NCI-H2196 (cell line): ENCODE results near the gene CGB3.

ENCODE experiments used
- DNase-seq: peaks from one replicate; lab custom pipeline; 2025; ENCODE audit not compliant: unreplicated experiment; lab: John Stamatoyannopoulos, UW

Gene CGB3

GRCh38 chr19:48988860-48989259 is 35.3 kb downstream of the CGB3 start:
- no peak for DNase-seq

DNA sequence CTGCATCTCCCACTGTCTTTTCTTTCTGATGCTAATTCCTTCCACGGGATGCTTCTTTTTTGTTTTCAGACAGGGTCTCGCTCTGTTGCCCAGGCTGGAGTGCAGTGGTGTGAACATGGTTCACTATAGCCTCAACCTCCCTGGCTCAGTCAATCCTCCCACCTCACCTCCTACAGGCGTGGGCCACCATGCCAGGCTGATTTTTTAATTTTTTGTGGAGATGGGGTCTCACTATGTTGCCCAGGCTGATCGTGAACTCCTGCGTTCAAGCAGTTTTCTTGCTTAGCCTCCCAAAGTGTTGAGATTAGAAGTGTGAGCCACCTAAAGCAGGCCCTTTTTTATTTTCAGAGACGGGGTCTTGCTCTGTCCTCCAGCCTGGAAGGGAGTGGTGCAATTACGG is 35.8 kb downstream of the CGB3 start:
- DNase-seq = no peak

DNA sequence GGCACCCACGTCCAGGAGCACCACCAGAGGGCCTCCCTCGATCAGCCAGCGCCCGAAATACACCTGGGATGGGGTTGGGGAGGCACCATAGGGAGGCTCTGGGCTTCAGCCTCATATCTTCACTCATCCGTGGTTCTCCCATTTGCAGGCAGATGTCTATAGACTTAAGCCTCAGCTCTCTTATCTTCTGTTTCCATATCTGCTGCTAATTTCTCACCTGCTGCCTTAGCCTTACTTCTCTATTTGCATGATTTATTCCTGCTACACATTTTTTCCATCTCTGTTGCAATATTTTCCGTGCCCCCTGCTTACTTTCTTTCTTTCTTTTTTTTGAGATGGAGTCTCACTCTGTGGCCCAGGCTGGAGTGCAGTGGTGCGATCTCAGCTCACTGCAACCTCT is 36.8 kb downstream of the CGB3 start:
- DNase-seq = no peak

DNA sequence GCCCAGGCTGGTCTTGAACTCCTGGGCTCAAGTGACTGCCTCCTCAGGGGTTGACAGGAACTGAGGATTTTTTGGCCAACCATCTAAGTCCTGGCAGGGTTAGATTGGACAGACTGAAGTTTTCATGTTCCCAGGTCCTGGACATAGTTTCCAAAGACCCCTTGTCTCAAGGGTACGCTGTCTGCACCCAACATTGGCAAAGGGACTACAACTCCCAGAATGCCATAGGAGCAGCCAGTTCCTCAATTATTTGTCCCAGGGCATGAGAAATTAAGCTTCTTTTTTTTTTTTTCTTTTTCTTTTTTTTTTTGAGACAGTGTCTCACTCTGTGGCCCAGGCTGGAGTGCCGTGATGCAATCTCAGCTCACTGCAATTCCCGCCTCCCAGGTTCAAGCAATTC is 37.9 kb downstream of the CGB3 start:
- DNase-seq = no peak

DNA sequence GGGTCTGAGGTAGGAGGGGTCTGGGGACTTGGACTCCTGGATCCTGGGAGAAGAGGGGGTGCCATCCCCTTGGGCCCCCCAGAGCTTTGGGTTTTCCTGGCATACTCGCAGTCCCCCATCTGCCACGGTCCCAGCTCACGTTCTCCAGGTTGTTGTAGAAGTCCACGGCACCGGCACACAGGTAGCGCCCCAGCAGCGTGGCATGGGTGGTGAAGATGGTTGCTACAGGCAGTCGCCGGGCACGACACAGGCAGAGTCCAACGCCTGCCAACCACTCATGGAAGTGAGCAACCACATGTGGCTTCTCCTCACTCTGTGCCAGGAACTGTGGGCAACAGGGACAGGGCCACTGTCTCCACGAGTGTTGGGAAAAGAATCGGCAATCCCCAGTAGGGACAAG is 38.4 kb downstream of the CGB3 start:
- no peak for DNase-seq

DNA sequence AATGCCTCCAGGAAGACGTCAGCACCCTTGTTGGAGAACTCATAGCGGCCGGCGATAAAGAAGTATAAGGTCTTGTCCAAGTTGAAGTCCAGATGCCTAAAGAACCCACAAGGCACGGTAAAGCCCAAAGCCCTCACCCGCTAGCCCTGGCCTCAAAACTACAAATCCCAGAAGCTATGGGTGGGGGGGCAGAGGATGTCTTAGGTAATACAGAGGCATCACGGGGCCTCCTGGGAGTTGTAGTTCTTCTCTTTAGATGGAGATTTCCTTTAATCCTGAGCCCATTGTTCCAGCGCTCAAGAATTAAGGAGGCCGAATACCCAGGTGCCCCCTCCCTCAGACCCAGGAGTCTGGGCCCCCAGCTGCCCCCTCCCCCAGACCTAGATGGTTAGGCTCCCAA is 41.9 kb downstream of the CGB3 start:
- DNase-seq = no peak

- DNase-seq = no peak
These were observed 47.1 kb downstream of the CGB3 start for GRCh38 chr19:48977061-48977460.

GRCh38 chr19:48975947-48976847 is 47.9 kb downstream of the CGB3 start:
- peak; percentile 24 for DNase-seq
